Esophagus squamous epithelium (tissue), 4 donors: Measurements from ENCODE around the gene XCL1.

Source experiments
- POLR2A ChIP-seq, 4 donors: fragments of 450-650 bp; IDR thresholded peaks; one replicate each; pipeline ENCODE4 v1.6.1; 2017; ENCODE audit warnings: antibody characterized with exemption in 4 of 4, mild to moderate bottlenecking in 4 of 4, moderate library complexity in 3 of 4
- TF ChIP-seq, protein P1 (sequence below), 6 experiments: fragments of 450-650 bp in 4 of 6; fragments of 200-600 bp in 2 of 6; sonication (generic) in 2 of 6; IDR thresholded peaks; one replicate each; pipeline ENCODE4 v1.5.1; 2016 to 2019; ENCODE audit warnings: antibody characterized with exemption in 6 of 6, mild to moderate bottlenecking in 4 of 6, moderate library complexity in 4 of 6

DNA sequence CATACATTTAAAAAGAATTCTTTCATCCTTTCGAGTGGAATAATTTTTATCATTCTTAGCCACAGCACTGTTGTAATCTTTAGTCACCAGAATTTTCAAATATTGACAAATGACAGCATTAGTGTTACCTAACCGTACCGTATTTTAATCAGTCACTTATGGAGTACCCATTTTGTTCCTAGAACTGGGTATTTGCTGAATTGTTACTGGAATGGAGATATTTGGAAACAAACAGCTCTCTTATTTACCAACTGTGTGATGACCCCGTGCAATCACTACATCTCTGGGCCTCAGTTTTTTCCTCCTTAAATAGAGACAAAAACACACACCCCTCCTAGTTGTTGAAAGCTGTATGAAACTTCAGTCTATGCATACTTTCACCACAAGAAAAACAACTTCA is 24.7 kb upstream of the XCL1 start:
- TF ChIP-seq, protein P1, sequence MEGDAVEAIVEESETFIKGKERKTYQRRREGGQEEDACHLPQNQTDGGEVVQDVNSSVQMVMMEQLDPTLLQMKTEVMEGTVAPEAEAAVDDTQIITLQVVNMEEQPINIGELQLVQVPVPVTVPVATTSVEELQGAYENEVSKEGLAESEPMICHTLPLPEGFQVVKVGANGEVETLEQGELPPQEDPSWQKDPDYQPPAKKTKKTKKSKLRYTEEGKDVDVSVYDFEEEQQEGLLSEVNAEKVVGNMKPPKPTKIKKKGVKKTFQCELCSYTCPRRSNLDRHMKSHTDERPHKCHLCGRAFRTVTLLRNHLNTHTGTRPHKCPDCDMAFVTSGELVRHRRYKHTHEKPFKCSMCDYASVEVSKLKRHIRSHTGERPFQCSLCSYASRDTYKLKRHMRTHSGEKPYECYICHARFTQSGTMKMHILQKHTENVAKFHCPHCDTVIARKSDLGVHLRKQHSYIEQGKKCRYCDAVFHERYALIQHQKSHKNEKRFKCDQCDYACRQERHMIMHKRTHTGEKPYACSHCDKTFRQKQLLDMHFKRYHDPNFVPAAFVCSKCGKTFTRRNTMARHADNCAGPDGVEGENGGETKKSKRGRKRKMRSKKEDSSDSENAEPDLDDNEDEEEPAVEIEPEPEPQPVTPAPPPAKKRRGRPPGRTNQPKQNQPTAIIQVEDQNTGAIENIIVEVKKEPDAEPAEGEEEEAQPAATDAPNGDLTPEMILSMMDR (IDR thresholded peaks at IDR 0.05) = no peak
- no peak for TF ChIP-seq POLR2A (IDR thresholded peaks at IDR 0.05)
